PC-3 (cell line): Measurements from ENCODE around the gene SPEF2. TPM values are rescaled to one million over a fixed set of nuclear protein-coding genes. Genes with fewer than 3 reads are reported as not detected.
A peak's percentile ranks its signal among the peaks of the same experiment; 100 is the strongest.

Source experiments
- ATAC-seq: fragments of 200-7000 bp; cut with Tn5 transposase; 2 replicates; pipeline ENCODE4 v1.9.1; 2020; ENCODE audit warnings: mild to moderate bottlenecking, moderate library complexity
- BruUV-seq: library from RNA; stranded (reverse); fragments of 400-500 nt; replicated peaks from 2 replicates; lab custom pipeline; 2021; lab: Mats Ljungman, UMichigan
- CTCF ChIA-PET: fragments of 300-600 bp; sonication (Branson Sonifier 250); formaldehyde crosslinking; loops from one replicate; lab custom pipeline; 2022; ENCODE audit warnings: antibody characterized with exemption; lab: Charles Lee
- POLR2A ChIA-PET: fragments of 300-600 bp; sonication (Branson Sonifier 250); formaldehyde crosslinking; loops from one replicate; lab custom pipeline; 2022; ENCODE audit warnings: antibody characterized with exemption; ENCODE audit not compliant: unreplicated experiment; lab: Charles Lee
- DNase-seq: peaks from one replicate; pipeline ENCODE4 v3.0.0-alpha.2; 2015
- H2AFZ ChIP-seq: fragments of 300-600 bp; sonication (generic); 2 replicates; pipeline ENCODE4 v1.6.0; 2016; ENCODE audit warnings: antibody characterized with exemption, low read length
- H3F3A ChIP-seq: fragments of 300-600 bp; sonication (generic); one replicate; pipeline ENCODE4 v1.6.0; 2017; ENCODE audit warnings: antibody characterized with exemption, low read length, control low read depth, mild to moderate bottlenecking; ENCODE audit not compliant: unreplicated experiment
- H3K27ac ChIP-seq: fragments of 300-600 bp; sonication (generic); 2 replicates; pipeline ENCODE4 v1.5.1; 2016; ENCODE audit warnings: mild to moderate bottlenecking, low read length
- H3K27me3 ChIP-seq: fragments of 300-600 bp; sonication (generic); 2 replicates; pipeline ENCODE4 v1.6.1; 2016; ENCODE audit warnings: low read length, mixed read lengths
- H3K36me3 ChIP-seq: fragments of 300-600 bp; sonication (generic); 2 replicates; pipeline ENCODE4 v1.6.1; 2016; ENCODE audit warnings: low read depth, mixed run types, low read length, mixed read lengths
- H3K4me1 ChIP-seq: fragments of 300-600 bp; sonication (generic); 2 replicates; pipeline ENCODE4 v1.5.1; 2016; ENCODE audit warnings: low read length; ENCODE audit not compliant: insufficient read depth
- H3K4me2 ChIP-seq: fragments of 300-600 bp; sonication (generic); 2 replicates; pipeline ENCODE4 v1.6.0; 2016; ENCODE audit warnings: low read length
- H3K4me3 ChIP-seq: fragments of 300-600 bp; sonication (generic); 2 replicates; pipeline ENCODE4 v1.5.1; 2016; ENCODE audit warnings: mild to moderate bottlenecking, low read length, mixed read lengths
- H3K79me2 ChIP-seq: fragments of 300-600 bp; sonication (generic); 2 replicates; pipeline ENCODE4 v1.6.1; 2017; ENCODE audit warnings: low read length, mixed read lengths
- H3K9ac ChIP-seq: fragments of 300-600 bp; sonication (generic); 2 replicates; pipeline ENCODE4 v1.6.0; 2016; ENCODE audit warnings: mild to moderate bottlenecking, low read length
- H3K9me2 ChIP-seq: fragments of 300-600 bp; sonication (generic); replicated peaks from 2 replicates; pipeline ENCODE4 v1.6.1; 2016; ENCODE audit warnings: mixed run types, low read length, mixed read lengths
- H3K9me3 ChIP-seq: fragments of 300-600 bp; sonication (generic); 2 replicates; pipeline ENCODE4 v1.6.1; 2016; ENCODE audit warnings: low read length, mixed read lengths
- H4K20me1 ChIP-seq: fragments of 300-600 bp; sonication (generic); 2 replicates; pipeline ENCODE4 v1.6.1; 2016; ENCODE audit warnings: low read length, mixed read lengths
- CTCF ChIP-seq: fragments of 300-600 bp; sonication (generic); conservative IDR thresholded peaks from 2 replicates; pipeline ENCODE4 v1.5.1; 2017; ENCODE audit warnings: antibody characterized with exemption, low read depth, mild to moderate bottlenecking, low read length
- EZH2 ChIP-seq: fragments of 300-600 bp; sonication (generic); IDR thresholded peaks from one replicate; pipeline ENCODE4 v1.6.1; 2017; ENCODE audit warnings: antibody characterized with exemption, mild to moderate bottlenecking, low read length; ENCODE audit not compliant: unreplicated experiment
- EZH2phosphoT487 ChIP-seq: fragments of 300-600 bp; sonication (generic); IDR thresholded peaks from 2 replicates; pipeline ENCODE4 v1.6.1; 2018; ENCODE audit warnings: mild to moderate bottlenecking, antibody characterized with exemption, low read length, borderline replicate concordance
- intact Hi-C: fragments of 100-400 bp; cut with micrococcal nuclease; formaldehyde crosslinking; loops from 2 replicates; pipeline ENCODE4 v1.9.0; 2023
- total RNA-seq: library from RNA; depleted of rRNA; stranded (reverse); fragments of >200 nt; gene quantifications from 2 replicates; pipeline ENCODE4 v1.2.3, GENCODE V29; 2014

Gene SPEF2
- total RNA-seq, 1 experiment from 2014 or later, result 2.3 TPM

GRCh38 chr5:35681911-35682310 lies 64.2 kb downstream of the SPEF2 start:
- Histone ChIP-seq H3K9me2 (no peaks in the 10 kb centered on the region), H3K36me3 (no peaks in the 10 kb centered on the region), H3K27ac (no peak overlapping the region), H4K20me1 (no peaks in the 10 kb centered on the region), H2AFZ (no peak overlapping the region), H3K4me2 (no peak overlapping the region), H3K27me3 (no peaks in the 10 kb centered on the region), H3K9ac (no peak overlapping the region), H3K9me3 (no peaks in the 10 kb centered on the region), H3F3A (no peaks in the 10 kb centered on the region), H3K79me2 (no peaks in the 10 kb centered on the region), H3K4me1 (no peaks in the 10 kb centered on the region), H3K4me3 (no peak overlapping the region)
- intact Hi-C loops, result no loop called here
- no TSS peak for BruUV-seq
- ChIA-PET CTCF (no interaction called here), POLR2A (no interaction called here)
- TF ChIP-seq EZH2phosphoT487 (no peak), CTCF (no peak), EZH2 (no peak)
- ATAC-seq (no peak), DNase-seq (no peak)

- no peak for TF ChIP-seq CTCF
- no peak for TF ChIP-seq EZH2phosphoT487
Observed at GRCh38 chr5:35683466-35683865, 65.8 kb downstream of the SPEF2 start.

GRCh38 chr5:35685161-35685560 lies 67.5 kb downstream of the SPEF2 start:
- Histone ChIP-seq H3K79me2 (no peaks in the 10 kb centered on the region), H3K4me3 (no peak overlapping the region), H4K20me1 (no peaks in the 10 kb centered on the region), H3K27ac (no peak overlapping the region), H3K9ac (no peak overlapping the region), H3F3A (no peaks in the 10 kb centered on the region), H3K36me3 (no peaks in the 10 kb centered on the region), H3K27me3 (no peaks in the 10 kb centered on the region), H3K4me1 (no peaks in the 10 kb centered on the region), H3K9me3 (no peaks in the 10 kb centered on the region), H3K4me2 (no peak overlapping the region), H2AFZ (no peak overlapping the region), H3K9me2 (no peaks in the 10 kb centered on the region)
- no peak for TF ChIP-seq EZH2
- no peak for TF ChIP-seq EZH2phosphoT487
- no peak for TF ChIP-seq CTCF
- intact Hi-C loops, result no loop called here
- no peak for ATAC-seq
- ChIA-PET CTCF (no interaction called here), POLR2A (no interaction called here)
- BruUV-seq, result no TSS peak
- DNase-seq, result no peak

More at GRCh38 chr5:35683466-35683865, 65.8 kb downstream of the SPEF2 start:
- no peaks in the 10 kb centered on the region for H3K9me2 ChIP-seq
- H3K79me2 ChIP-seq, result no peaks in the 10 kb centered on the region
- H3K4me2 ChIP-seq, result no peak overlapping the region
- intact Hi-C loops, result no loop called here
- H3K4me3 ChIP-seq, result no peak overlapping the region
- H4K20me1 ChIP-seq, result no peaks in the 10 kb centered on the region
- no peaks in the 10 kb centered on the region for H3K27me3 ChIP-seq
- ChIA-PET CTCF (no interaction called here), POLR2A (no interaction called here)
- H3K9me3 ChIP-seq, result no peaks in the 10 kb centered on the region
- no peaks in the 10 kb centered on the region for H3F3A ChIP-seq
- no peak overlapping the region for H3K9ac ChIP-seq
- H3K27ac ChIP-seq, result no peak overlapping the region
- no peak for DNase-seq
- no peak overlapping the region for H2AFZ ChIP-seq
- ATAC-seq, result peak; percentile 37
- H3K4me1 ChIP-seq, result no peaks in the 10 kb centered on the region
- H3K36me3 ChIP-seq, result no peaks in the 10 kb centered on the region
- BruUV-seq, result no TSS peak
